A549 treated with AZD9567 at 1 μM for 4 hours (cell line): Measurements from ENCODE around the gene MINAR1. TPM values are rescaled to one million over a fixed set of nuclear protein-coding genes. Genes with fewer than 3 reads are reported as not detected.

Experiments used
- total RNA-seq: library from RNA; stranded (reverse); fragments of 200-300 nt; extraction: Qiagen RNA extraction; gene quantifications from 5 replicates; pipeline ENCODE4 v1.2.3, GENCODE V29; 2022; ENCODE audit not compliant: insufficient read depth

The MINAR1 gene
- 0.34 to 0.94 TPM (median 0.52 TPM) in 5 replicates for total RNA-seq

GRCh38 chr15:79431636-79432344 lies at the start of gene MINAR1:
MINAR1 (plus strand) TSS chr15:79432336; CDS start chr15:79456148, 23,812 bp downstream.

Other genes with a start within 250 kb of the MINAR1 start
- not detected in 5 replicates for gene ANKRD34C, start 149.6 kb upstream of the MINAR1 start, total RNA-seq
- 135 to 199 TPM (median 192 TPM) in 5 replicates for gene TMED3, start 121.2 kb upstream of the MINAR1 start, total RNA-seq